Measurements from ENCODE around the gene PHRF1. TPM values are rescaled to one million over a fixed set of nuclear protein-coding genes. Genes with fewer than 3 reads are reported as not detected.

Gene PHRF1
- total and polyA plus RNA-seq, 4 donors, result 2.4 to 25.2 (median 18.8) TPM

DNA sequence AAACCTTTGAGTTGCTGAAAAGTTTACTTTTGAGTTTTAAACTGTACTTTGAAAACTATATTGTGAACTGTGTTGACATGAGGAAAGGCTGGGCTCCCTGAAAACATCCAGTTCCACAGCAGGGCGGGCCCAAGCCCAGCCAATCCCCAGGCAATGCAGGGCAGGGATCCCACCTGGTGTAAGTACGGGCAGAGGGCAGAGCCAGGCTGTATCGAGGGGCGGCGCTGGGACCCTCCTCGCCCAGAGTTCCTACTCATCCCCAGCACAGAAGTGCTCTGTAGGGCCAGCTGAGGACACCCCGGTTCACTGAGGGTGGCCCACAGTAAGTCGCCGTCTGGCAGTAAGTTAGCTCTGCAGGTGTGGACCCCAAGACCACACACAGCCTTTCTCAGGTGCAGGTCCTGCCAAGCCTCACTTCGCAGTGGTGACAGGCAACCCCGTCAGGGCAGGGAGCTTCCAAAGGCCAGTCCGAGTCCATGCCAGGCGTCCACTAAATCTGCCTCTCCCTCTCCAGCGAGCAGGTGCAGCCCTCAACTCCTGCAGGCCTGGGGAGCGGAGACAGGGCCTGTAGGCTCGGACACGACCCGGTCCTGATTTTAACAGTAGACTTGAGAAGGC, 9.2 kb upstream of the PHRF1 start:
- peaks cover 0 to 8% (median 6%) of the 10 kb centered on the region in 4 donors for H3K36me3 ChIP-seq (ENCODE audit: control insufficient read depth in 4 of 4, insufficient read depth in 3 of 4, low read depth in 1 of 4, low read length in 3 of 4)
- H3K27me3 ChIP-seq (ENCODE audit: control insufficient read depth in 4 of 4, insufficient read depth in 4 of 4, low read length in 3 of 4), result no peaks in the 10 kb centered on the region
- peak overlapping the region; percentile 74 to 84 for H3K27ac ChIP-seq (ENCODE audit: low read depth in 1 of 2, low read length in 2 of 2)
- WGBS, result 78% methylated on average over 18 of the region's 18 CpGs
- TF ChIP-seq FOXA2 (IDR thresholded peaks at IDR 0.05), result no peak
- no peak for TF ChIP-seq RXRA (IDR thresholded peaks at IDR 0.05)
- TF ChIP-seq YY1 (IDR thresholded peaks at IDR 0.05), result no peak
- TF ChIP-seq, protein P1, sequence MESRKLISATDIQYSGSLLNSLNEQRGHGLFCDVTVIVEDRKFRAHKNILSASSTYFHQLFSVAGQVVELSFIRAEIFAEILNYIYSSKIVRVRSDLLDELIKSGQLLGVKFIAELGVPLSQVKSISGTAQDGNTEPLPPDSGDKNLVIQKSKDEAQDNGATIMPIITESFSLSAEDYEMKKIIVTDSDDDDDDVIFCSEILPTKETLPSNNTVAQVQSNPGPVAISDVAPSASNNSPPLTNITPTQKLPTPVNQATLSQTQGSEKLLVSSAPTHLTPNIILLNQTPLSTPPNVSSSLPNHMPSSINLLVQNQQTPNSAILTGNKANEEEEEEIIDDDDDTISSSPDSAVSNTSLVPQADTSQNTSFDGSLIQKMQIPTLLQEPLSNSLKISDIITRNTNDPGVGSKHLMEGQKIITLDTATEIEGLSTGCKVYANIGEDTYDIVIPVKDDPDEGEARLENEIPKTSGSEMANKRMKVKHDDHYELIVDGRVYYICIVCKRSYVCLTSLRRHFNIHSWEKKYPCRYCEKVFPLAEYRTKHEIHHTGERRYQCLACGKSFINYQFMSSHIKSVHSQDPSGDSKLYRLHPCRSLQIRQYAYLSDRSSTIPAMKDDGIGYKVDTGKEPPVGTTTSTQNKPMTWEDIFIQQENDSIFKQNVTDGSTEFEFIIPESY (IDR thresholded peaks at IDR 0.05), result no peak
- TF ChIP-seq FOXA1 (IDR thresholded peaks at IDR 0.05), result no peak
- TF ChIP-seq, protein P2, sequence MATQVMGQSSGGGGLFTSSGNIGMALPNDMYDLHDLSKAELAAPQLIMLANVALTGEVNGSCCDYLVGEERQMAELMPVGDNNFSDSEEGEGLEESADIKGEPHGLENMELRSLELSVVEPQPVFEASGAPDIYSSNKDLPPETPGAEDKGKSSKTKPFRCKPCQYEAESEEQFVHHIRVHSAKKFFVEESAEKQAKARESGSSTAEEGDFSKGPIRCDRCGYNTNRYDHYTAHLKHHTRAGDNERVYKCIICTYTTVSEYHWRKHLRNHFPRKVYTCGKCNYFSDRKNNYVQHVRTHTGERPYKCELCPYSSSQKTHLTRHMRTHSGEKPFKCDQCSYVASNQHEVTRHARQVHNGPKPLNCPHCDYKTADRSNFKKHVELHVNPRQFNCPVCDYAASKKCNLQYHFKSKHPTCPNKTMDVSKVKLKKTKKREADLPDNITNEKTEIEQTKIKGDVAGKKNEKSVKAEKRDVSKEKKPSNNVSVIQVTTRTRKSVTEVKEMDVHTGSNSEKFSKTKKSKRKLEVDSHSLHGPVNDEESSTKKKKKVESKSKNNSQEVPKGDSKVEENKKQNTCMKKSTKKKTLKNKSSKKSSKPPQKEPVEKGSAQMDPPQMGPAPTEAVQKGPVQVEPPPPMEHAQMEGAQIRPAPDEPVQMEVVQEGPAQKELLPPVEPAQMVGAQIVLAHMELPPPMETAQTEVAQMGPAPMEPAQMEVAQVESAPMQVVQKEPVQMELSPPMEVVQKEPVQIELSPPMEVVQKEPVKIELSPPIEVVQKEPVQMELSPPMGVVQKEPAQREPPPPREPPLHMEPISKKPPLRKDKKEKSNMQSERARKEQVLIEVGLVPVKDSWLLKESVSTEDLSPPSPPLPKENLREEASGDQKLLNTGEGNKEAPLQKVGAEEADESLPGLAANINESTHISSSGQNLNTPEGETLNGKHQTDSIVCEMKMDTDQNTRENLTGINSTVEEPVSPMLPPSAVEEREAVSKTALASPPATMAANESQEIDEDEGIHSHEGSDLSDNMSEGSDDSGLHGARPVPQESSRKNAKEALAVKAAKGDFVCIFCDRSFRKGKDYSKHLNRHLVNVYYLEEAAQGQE (IDR thresholded peaks at IDR 0.05), result no peak
- no peak for TF ChIP-seq NR2F2 (IDR thresholded peaks at IDR 0.05)
- TF ChIP-seq, protein P3, sequence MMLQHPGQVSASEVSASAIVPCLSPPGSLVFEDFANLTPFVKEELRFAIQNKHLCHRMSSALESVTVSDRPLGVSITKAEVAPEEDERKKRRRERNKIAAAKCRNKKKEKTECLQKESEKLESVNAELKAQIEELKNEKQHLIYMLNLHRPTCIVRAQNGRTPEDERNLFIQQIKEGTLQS (IDR thresholded peaks at IDR 0.05), result no peak
- no peak for TF ChIP-seq HNF4G (IDR thresholded peaks at IDR 0.05)
- TF ChIP-seq TAF1 (conservative IDR thresholded peaks at IDR 0.05), result no peak
- no peak for TF ChIP-seq RAD21 (IDR thresholded peaks at IDR 0.05)
- TF ChIP-seq HNF4A (conservative IDR thresholded peaks at IDR 0.05), result no peak
- TF ChIP-seq SP1 (IDR thresholded peaks at IDR 0.05), result no peak
- no peak for TF ChIP-seq GABPA (IDR thresholded peaks at IDR 0.05 in 1 of 2, conservative IDR thresholded peaks at IDR 0.05 in 1 of 2)
- no peak for TF ChIP-seq JUND (IDR thresholded peaks at IDR 0.05)
- no peak for TF ChIP-seq EGR1 (IDR thresholded peaks at IDR 0.05; ENCODE audit: low read depth in 2 of 2)
- peaks cover 6 to 29% (median 18%) of the 10 kb centered on the region in 4 donors for H3K4me1 ChIP-seq (ENCODE audit: control insufficient read depth in 4 of 4, insufficient read depth in 4 of 4, low read length in 3 of 4)
- H3K9ac ChIP-seq (ENCODE audit: low read depth in 1 of 2, low read length in 2 of 2), result no peak overlapping the region
- no peak for DNase-seq (ENCODE audit: low spot score)
- peak overlapping the region in 1 of 3 donors; percentile 90 for H3K4me3 ChIP-seq (ENCODE audit: low read depth in 1 of 3, low read length in 3 of 3)
- H3K9me3 ChIP-seq (ENCODE audit: control insufficient read depth in 4 of 4, low read length in 3 of 4), result no peaks in the 10 kb centered on the region

DNA sequence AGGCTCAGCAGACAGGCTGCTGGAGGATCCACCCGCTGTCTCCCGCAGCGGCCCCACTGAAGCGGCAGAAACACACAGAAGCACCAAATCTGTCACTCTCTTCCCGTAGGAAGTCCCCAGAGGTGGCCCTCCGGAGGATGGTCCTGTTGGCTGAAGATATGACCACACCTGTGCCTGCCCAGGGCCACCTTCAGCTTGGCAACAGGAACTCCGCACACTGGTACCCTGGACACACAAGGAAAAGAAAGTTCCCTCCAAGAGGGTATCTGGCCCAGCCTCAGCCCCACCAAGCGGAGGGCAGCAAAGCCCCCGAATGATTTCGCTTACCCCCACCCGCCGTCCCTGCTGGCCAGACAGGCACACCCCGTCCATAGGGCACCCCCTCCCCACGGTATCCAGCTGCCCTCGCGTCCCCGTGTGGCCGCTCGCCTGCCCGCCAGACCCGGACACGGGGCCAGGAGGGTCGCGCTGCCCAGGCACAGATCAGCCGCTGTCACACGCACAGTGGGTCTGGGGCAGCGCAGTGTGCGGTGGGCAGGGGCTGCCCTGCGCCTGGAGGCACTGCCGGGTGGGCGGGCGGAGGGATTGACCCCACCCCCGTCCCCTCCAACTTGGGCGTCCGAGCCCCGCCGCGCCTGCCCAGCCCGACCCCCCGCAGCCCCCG, 8.5 kb upstream of the PHRF1 start:
- peak overlapping the region in 1 of 2 donors; percentile 9 for H3K9ac ChIP-seq (ENCODE audit: low read depth in 1 of 2, low read length in 2 of 2)
- peaks cover 2 to 22% (median 13%) of the 10 kb centered on the region in 4 donors for H3K4me1 ChIP-seq (ENCODE audit: control insufficient read depth in 4 of 4, insufficient read depth in 4 of 4, low read length in 3 of 4)
- peaks cover 0 to 8% (median 4%) of the 10 kb centered on the region in 4 donors for H3K36me3 ChIP-seq (ENCODE audit: control insufficient read depth in 4 of 4, insufficient read depth in 3 of 4, low read depth in 1 of 4, low read length in 3 of 4)
- WGBS, result 22% methylated on average over 41 of the region's 41 CpGs
- DNase-seq (ENCODE audit: low spot score), result no peak
- peak overlapping the region; percentile 74 to 84 for H3K27ac ChIP-seq (ENCODE audit: low read depth in 1 of 2, low read length in 2 of 2)
- TF ChIP-seq, protein P4, sequence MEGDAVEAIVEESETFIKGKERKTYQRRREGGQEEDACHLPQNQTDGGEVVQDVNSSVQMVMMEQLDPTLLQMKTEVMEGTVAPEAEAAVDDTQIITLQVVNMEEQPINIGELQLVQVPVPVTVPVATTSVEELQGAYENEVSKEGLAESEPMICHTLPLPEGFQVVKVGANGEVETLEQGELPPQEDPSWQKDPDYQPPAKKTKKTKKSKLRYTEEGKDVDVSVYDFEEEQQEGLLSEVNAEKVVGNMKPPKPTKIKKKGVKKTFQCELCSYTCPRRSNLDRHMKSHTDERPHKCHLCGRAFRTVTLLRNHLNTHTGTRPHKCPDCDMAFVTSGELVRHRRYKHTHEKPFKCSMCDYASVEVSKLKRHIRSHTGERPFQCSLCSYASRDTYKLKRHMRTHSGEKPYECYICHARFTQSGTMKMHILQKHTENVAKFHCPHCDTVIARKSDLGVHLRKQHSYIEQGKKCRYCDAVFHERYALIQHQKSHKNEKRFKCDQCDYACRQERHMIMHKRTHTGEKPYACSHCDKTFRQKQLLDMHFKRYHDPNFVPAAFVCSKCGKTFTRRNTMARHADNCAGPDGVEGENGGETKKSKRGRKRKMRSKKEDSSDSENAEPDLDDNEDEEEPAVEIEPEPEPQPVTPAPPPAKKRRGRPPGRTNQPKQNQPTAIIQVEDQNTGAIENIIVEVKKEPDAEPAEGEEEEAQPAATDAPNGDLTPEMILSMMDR (IDR thresholded peaks at IDR 0.05; ENCODE audit: low read depth, low read length, missing input control), result no peak
- TF ChIP-seq NR2F2 (IDR thresholded peaks at IDR 0.05) (no peak), SP1 (IDR thresholded peaks at IDR 0.05) (no peak), EGR1 (IDR thresholded peaks at IDR 0.05; ENCODE audit: low read depth in 2 of 2) (no peak)
- TF ChIP-seq, protein P1 (IDR thresholded peaks at IDR 0.05), result no peak
- TF ChIP-seq, protein P2 (IDR thresholded peaks at IDR 0.05), result no peak
- H3K9me3 ChIP-seq (ENCODE audit: control insufficient read depth in 4 of 4, low read length in 3 of 4), result no peaks in the 10 kb centered on the region
- peak overlapping the region in 2 of 3 donors; percentile 1 to 90 for H3K4me3 ChIP-seq (ENCODE audit: low read depth in 1 of 3, low read length in 3 of 3)
- no peaks in the 10 kb centered on the region for H3K27me3 ChIP-seq (ENCODE audit: control insufficient read depth in 4 of 4, insufficient read depth in 4 of 4, low read length in 3 of 4)
